ENCODE data around the gene TTLL13. TPM values are rescaled to one million over a fixed set of nuclear protein-coding genes. Genes with fewer than 3 reads are reported as not detected.

Gene TTLL13
- polyA plus RNA-seq, 10 donors = 0.10 to 0.97 (median 0.50) TPM; not detected in 5

Other genes starting within 250 kb of the TTLL13 start
- 10 to 100 TPM; 13.7 to 25.7 (median 17.9) TPM for gene ZNF710, start 248.2 kb upstream of the TTLL13 start, polyA plus RNA-seq (ENCODE audit: insufficient read length in 10 of 10)
- gene IDH2, start 147.1 kb upstream of the TTLL13 start, polyA plus RNA-seq (ENCODE audit: insufficient read length in 10 of 10) = 100 to 1,000 TPM; 202 to 291 (median 262) TPM
- gene SEMA4B, start 48.2 kb upstream of the TTLL13 start, polyA plus RNA-seq (ENCODE audit: insufficient read length in 10 of 10) = 10 to 100 TPM in 2 of 10 donors, 1 to 10 TPM in 8; 4.0 to 10.3 (median 6.6) TPM
- gene CIB1, start 15.6 kb upstream of the TTLL13 start, polyA plus RNA-seq (ENCODE audit: insufficient read length in 10 of 10) = 10 to 100 TPM; 20.7 to 28.4 (median 24.8) TPM
- gene GDPGP1, start 15.3 kb upstream of the TTLL13 start, polyA plus RNA-seq (ENCODE audit: insufficient read length in 10 of 10) = 1 to 10 TPM; 1.6 to 3.7 (median 2.5) TPM
- gene NGRN, start 16.1 kb downstream of the TTLL13 start, polyA plus RNA-seq (ENCODE audit: insufficient read length in 10 of 10) = 100 to 1,000 TPM in 7 of 10 donors, 10 to 100 TPM in 3; 89.7 to 112 (median 103) TPM
- 1 to 10 TPM; 1.5 to 4.5 (median 2.1) TPM for gene ZNF774, start 102.7 kb downstream of the TTLL13 start, polyA plus RNA-seq (ENCODE audit: insufficient read length in 10 of 10)
- 10 to 100 TPM; 62.3 to 99.6 (median 83.6) TPM for gene IQGAP1, start 138.7 kb downstream of the TTLL13 start, polyA plus RNA-seq (ENCODE audit: insufficient read length in 10 of 10)